GM21515 (cell line): ENCODE measurements around the gene SMCO4.
"Not testable (repeated sequence)": the region's sequence is repeated elsewhere in the genome, so short reads cannot be mapped to it uniquely, and the experiment has no call there.

Source experiments
- ATAC-seq: cut with Tn5 transposase; IDR thresholded peaks from one replicate; pipeline ENCODE4 v1.9.1; 2021; ENCODE audit not compliant: unreplicated experiment

Gene SMCO4

DNA sequence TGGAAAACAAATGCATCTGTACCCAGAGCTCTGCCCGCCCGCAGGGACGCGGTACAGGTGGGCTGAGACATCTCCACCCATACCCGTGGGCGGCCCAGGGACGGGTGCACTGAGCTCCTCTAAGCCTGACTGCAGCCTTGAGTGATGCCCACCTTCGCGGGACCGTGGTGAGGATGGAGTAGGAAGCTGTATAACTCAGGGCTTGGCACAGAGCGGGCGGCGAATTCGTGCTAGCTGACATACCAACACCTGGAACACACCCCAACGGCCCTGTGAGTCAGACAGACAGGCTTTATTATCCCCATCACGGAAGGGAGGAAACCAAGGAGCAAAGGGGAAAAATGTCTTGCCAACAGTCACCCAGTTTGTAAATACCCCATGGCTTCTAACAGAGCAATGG lies 61.9 kb downstream of the SMCO4 start:
- no peak for ATAC-seq

DNA sequence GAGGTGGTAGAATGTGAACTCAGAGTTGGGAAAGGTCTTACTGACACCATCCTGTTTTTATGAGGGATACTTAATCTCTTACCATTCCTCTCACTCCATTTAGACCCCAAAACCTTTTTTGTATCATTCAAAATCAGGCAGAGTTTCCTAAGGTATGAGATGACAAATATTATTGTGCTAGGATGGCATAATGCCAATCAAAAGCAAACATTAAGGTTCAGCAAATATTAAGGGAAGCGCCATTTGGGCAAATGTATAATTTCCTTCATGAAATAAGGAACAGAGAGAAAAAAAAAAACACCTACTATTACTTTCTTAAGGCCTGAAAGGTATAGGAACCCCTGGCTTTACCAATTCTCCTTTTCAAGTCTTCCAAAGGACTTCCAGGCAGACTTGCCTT lies 62.4 kb downstream of the SMCO4 start:
- ATAC-seq, result no peak

DNA sequence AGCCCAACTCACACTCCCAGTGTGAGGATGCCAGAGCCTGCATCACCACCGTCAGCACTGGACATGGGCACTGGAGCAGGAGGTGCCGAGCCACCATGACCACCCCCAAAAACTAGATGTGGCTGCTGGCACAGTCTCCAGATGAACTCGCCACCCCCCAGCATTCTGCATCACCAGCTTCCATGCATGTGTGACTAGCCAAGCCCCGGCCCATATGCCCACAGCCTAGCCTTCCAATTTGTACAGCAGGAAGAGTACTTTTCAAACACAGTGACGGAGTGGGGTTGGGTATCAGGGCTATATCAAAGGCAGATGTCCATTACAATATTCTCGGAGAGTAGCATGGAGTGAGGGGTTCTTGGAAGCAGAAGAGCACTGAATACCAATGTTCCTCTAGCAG lies 62.9 kb downstream of the SMCO4 start:
- no peak for ATAC-seq

DNA sequence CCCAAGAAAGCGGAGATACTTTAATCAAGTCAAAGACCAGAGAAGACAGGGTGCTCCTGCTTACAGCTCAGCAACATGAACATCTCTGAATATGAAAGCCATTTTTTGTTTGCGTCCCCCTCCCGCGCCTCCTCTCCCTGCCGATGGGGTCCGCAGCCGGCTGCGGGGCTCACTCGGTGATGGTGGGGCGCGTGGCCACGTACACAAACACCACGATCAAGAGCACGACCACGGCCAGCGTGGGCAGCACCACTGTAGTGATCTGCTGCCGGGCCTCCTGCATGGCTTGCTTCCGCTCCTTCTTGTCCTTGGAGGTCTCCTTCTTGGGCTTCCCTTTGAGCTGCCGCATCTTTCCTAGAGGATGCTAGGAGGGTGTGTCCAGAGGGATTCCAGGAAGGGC lies 64.3 kb downstream of the SMCO4 start:
- no peak for ATAC-seq

DNA sequence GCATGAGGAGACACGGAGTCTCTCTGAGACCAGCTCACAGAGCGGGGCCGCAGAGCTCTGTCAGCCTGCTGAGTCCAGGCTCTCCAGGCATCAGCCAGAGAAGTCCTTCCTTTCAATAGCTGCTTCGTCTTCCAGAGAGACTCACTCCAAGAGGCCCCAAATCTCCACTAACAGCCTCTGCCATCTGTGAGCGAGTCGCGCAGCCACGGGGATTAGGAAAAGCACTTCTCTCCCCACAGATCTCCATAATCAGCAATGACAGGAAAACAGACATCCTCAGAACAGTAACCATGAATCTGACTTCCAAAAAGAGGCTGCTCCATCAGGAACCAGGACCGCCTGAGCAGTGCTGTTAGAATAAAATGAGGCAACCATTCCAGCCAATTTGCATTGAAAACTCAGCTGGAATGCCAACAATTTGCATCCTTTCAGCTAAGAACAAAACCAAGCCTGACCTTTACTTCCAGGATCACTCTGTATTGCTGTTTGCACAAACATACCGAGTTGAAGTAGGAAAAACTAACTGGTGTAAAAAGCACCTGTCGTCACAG lies 65.4 kb downstream of the SMCO4 start:
- ATAC-seq, result no peak

DNA sequence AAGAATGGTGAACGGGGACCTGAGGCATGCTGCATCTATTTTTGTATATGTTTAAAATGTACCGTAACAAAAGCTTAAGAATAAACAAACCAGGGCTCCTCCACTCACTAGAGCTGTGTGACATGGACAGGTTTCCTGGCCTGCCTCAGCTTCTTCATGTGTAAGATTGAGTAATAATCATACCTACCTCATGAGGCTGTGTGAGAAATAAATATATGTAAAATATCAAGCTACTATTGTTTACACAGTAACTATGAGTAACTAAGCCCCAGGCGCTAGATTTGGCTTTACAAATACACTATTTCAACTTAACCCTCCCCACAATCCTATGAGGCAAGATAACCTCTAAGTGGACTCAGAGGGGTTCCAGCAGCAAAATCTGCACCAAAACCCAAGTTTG lies 66.4 kb downstream of the SMCO4 start:
- no peak for ATAC-seq

DNA sequence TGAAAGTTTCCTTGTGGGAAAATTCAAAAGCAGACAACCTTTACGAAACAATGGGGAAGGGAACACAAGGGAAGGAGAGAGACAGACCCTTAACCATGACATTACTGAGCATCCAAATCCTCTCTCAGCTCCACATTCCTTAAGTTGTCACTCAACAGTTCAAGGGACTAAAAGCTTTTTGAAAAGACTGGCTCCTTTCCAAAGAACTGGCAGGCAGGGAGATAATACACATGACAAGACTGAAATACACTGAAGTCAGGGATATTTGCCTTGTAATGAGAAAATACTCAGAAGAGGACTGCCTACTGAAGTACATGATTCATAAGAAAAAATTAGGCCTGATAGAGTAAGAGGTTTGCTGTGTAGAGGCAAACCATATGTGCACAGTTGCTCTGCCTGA lies 69.1 kb downstream of the SMCO4 start:
- ATAC-seq, result no peak

DNA sequence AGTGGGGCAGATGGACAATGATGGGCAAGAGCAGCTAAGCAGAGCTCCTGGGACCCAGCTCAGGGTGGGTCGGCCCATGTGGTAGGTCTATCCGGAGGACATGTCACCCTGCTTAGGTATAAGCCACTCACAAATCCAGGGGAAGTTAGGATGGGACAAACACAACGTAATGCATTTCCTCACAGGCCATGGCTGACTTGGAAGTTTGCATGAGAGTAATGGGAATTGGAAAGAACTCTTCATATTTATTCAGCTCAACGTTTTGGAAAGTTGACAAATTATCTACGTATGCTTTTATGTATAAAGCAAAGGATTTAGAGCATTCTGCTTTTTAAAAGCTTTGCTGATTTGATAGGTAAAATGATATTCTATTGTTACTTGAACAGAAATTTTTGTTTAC lies 74.9 kb downstream of the SMCO4 start:
- no peak for ATAC-seq

DNA sequence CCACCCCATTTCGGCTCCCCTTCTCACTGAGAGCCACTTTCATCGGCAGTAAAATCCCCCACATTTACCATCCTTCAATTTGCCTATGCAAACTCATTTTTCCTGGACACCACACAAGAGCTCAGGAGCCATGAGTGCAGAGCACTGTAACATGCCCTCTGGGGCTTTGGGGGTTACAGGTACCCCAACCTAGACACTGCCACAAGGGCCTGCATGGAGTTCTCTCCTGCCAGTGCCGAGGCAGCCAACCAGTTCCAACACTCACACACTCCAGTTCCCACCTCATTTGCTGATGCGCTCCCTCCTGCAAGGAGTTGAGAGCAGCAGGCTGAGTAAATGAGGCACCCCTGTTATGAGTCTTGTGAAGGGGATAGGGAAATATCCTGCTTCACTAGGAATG lies 76.1 kb downstream of the SMCO4 start:
- ATAC-seq, result no peak

DNA sequence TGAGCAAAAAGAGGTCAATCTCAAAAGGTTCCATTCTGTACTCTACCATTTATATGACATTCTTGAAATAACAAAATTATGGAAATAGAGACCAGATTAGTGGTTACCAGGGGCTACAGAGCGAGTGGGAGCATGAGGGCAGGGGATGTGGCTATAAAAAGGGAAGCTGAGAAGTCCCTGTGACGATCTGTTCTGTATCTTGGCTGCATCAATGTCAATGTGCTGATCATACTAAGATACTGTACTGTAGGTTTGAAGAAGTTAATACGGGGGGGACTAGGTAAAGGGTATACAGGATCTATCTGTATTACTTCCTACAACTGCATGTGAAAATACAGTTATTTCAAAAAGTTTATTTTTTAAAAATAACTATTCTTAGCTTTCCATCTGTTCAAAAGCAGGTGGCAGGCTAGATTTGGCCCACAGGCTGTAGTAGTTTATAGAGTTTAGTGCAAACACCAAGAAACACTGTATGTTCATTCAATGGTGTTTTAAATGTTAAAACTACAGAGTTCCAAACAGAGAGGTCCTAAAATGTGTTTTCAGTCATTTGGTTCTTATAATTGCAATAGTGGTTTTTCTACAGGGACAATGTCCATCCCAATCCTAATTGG lies 78.2 kb downstream of the SMCO4 start:
- ATAC-seq, result no peak

DNA sequence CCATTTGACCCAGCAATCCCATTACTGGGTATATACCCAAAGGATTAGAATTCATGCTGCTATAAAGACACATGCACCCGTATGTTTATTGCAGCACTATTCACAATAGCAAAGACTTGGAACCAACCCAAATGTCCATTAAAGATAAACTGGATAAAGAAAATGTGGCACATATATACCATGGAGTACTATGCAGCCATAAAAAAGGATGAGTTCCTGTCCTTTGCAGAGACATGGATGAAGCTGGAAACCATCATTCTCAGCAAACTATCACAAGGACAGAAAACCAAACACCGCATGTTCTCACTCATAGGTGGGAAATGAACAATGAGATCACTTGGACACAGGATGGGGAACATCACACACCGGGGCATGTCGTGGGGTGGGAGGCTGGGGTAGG lies 79.5 kb downstream of the SMCO4 start:
- not testable (repeated sequence) for ATAC-seq

DNA sequence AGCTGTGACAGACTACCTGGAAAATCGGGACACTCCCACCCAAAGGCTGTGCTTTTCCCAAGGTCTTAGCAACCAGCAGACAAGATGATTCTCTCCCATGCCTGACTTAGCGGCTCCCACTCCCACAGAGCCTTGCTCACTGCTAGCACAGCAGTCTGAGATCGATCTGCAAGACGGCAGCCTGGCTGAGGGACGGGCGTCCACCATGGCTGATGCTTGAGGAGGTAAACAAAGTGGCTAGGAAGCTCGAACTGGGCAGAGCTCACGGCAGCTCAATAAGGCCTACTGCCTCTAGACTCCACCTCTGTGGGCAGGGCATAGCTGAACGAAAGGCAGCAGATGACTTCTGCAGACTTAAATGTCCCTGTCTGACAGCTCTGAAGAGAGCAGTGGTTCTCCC lies 84.9 kb downstream of the SMCO4 start:
- ATAC-seq, result no peak

DNA sequence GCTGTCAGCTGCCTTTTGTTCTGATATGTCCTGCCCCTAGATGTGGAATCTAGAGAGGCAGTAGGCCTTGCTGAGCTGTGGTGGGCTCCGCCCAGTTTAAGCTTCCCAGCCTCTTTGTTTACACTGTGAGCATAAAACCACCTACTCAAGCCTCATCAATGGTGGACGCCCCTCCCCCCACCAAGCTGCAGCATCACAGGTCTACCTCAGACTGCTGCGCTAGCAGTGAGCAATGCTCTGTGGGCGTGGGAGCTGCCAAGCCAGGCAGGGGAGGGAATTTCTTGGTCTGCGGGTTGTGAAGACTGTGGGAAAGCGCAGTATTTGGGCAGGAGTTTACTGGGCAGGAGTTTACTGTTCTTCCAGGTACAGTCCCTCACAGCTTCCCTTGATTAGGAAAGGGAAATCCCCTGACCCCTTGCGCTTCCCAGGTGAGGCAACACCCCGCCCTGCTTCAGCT lies 98.5 kb downstream of the SMCO4 start:
- ATAC-seq, result no peak

DNA sequence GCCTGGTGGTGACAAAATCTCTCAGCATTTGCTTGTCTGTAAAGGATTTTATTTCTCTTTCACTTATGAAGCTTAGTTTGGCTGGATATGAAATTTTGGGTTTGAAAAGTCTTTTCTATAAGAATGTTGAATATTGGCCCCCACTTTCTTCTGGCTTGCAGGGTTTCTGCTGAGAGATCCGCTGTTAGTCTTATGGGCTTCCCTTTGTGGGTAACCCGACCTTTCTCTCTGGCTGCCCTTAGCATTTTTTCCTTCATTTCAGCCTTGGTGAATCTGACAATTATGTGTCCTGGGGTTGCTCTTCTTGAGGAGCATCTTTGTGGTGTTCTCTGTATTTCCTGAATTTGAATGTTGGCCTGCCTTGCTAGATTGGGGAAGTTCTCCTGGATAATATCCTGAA lies 100.0 kb downstream of the SMCO4 start:
- ATAC-seq, result not testable (repeated sequence)

DNA sequence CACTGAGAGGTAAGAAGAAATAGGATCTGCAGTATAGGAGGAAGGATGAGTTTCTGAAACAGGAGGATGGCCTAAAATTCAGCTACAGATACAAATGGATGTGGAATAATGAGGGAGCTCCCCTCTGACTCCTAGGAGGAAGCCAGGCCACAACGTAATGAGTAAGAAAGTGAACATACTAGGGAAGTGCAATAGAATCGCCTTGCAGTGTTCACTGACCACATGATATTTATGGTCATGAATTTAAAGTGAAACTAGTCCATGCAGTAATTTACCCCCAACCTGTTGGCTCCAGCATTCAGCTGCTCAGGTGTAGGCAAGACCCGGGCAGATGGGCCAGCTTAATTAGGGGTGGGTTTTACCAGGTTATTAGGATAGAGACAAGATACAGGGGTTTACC lies 110.9 kb downstream of the SMCO4 start:
- no peak for ATAC-seq
